ENCODE data around the gene HHIPL2.
"Not testable (repeated sequence)": the region's sequence is repeated elsewhere in the genome, so short reads cannot be mapped to it uniquely, and the experiment has no call there.

The HHIPL2 gene

GRCh38 chr1:222539951-222540597 is 7.8 kb downstream of the HHIPL2 start:
- no peak for DNase-seq (ENCODE audit: low read depth in 2 of 2)

- no peak for DNase-seq (ENCODE audit: low read depth in 2 of 2)
Measured at GRCh38 chr1:222535455-222535854, 12.4 kb downstream of the HHIPL2 start.

GRCh38 chr1:222530852-222531251 is 17.1 kb downstream of the HHIPL2 start:
- DNase-seq (ENCODE audit: low read depth in 2 of 2), result no peak

- no peak for DNase-seq (ENCODE audit: low read depth in 2 of 2)
Measured at GRCh38 chr1:222529916-222530315, 18.0 kb downstream of the HHIPL2 start.

- no peak for DNase-seq (ENCODE audit: low read depth in 2 of 2)
Measured at GRCh38 chr1:222529181-222529580, 18.7 kb downstream of the HHIPL2 start.

- no peak for DNase-seq (ENCODE audit: low read depth in 2 of 2)
Measured at GRCh38 chr1:222525951-222526350, 22.0 kb downstream of the HHIPL2 start.

- peak in 1 of 2 experiments; percentile 21 for DNase-seq (ENCODE audit: low read depth in 2 of 2)
Measured at GRCh38 chr1:222523852-222524251, 24.1 kb downstream of the HHIPL2 start.

- no peak for DNase-seq (ENCODE audit: low read depth in 2 of 2)
Measured at GRCh38 chr1:222522105-222522915, 25.6 kb downstream of the HHIPL2 start.

GRCh38 chr1:222521299-222522104 is 26.4 kb downstream of the HHIPL2 start:
- no peak for DNase-seq (ENCODE audit: low read depth in 2 of 2)

GRCh38 chr1:222489496-222489895 is 58.4 kb downstream of the HHIPL2 start:
- peak; percentile 46 to 53 for DNase-seq (ENCODE audit: low read depth in 2 of 2)

GRCh38 chr1:222487774-222488173 is 60.1 kb downstream of the HHIPL2 start:
- DNase-seq (ENCODE audit: low read depth in 2 of 2), result not testable (repeated sequence)

- peak; percentile 19 to 29 for DNase-seq (ENCODE audit: low read depth in 2 of 2)
Measured at GRCh38 chr1:222484005-222484404, 63.9 kb downstream of the HHIPL2 start.

- DNase-seq (ENCODE audit: low read depth in 2 of 2), result not testable (repeated sequence)
Measured at GRCh38 chr1:222479567-222479966, 68.3 kb downstream of the HHIPL2 start.

- not testable (repeated sequence) for DNase-seq (ENCODE audit: low read depth in 2 of 2)
Measured at GRCh38 chr1:222476436-222476835, 71.5 kb downstream of the HHIPL2 start.

- not testable (repeated sequence) for DNase-seq (ENCODE audit: low read depth in 2 of 2)
Measured at GRCh38 chr1:222473717-222474116, 74.2 kb downstream of the HHIPL2 start.

GRCh38 chr1:222472776-222473540 is 74.9 kb downstream of the HHIPL2 start:
- DNase-seq (ENCODE audit: low read depth in 2 of 2), result not testable (repeated sequence)

All from fibroblast of skin of left biceps (primary cell).